Astrocyte (in vitro differentiated cells and primary cell): ENCODE data around the gene LTK.

Experiments
- EZH2 ChIP-seq: IDR thresholded peaks from 2 replicates; pipeline ENCODE4 v1.6.1; 2012; ENCODE audit warnings: mild to moderate bottlenecking, low read length, inconsistent platforms; ENCODE audit not compliant: insufficient read depth
- TF ChIP-seq, protein P1 (sequence below): IDR thresholded peaks from 2 replicates; pipeline ENCODE4 v1.5.1; 2011; ENCODE audit warnings: low read depth, mild to moderate bottlenecking, inconsistent platforms, low read length, moderate library complexity; ENCODE audit not compliant: insufficient read depth

DNA sequence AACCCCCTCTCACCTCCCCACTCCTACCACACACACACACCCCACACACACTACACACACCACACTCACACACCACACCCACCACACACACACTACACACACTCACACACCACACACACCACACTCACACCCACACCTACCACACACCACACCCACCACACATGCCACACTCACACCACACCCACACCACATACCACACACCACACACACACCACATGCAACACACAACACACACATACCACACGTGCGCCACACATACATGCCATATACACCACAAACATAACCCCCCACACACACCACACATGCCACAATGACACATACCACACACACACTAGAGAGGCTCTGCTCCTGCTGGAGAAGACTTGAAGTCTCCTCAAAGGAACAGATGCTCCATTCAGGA lies 25.8 kb downstream of the LTK start:
- TF ChIP-seq, protein P1, sequence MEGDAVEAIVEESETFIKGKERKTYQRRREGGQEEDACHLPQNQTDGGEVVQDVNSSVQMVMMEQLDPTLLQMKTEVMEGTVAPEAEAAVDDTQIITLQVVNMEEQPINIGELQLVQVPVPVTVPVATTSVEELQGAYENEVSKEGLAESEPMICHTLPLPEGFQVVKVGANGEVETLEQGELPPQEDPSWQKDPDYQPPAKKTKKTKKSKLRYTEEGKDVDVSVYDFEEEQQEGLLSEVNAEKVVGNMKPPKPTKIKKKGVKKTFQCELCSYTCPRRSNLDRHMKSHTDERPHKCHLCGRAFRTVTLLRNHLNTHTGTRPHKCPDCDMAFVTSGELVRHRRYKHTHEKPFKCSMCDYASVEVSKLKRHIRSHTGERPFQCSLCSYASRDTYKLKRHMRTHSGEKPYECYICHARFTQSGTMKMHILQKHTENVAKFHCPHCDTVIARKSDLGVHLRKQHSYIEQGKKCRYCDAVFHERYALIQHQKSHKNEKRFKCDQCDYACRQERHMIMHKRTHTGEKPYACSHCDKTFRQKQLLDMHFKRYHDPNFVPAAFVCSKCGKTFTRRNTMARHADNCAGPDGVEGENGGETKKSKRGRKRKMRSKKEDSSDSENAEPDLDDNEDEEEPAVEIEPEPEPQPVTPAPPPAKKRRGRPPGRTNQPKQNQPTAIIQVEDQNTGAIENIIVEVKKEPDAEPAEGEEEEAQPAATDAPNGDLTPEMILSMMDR = no peak
- TF ChIP-seq EZH2 = no peak
